MG63 (cell line): ENCODE data around the gene DOCK10. TPM values are rescaled to one million over a fixed set of nuclear protein-coding genes. Genes with fewer than 3 reads are reported as not detected.
"Not testable (repeated sequence)": the region's sequence is repeated elsewhere in the genome, so short reads cannot be mapped to it uniquely, and the experiment has no call there.

Experiments
- DNase-seq: peaks from one replicate; pipeline ENCODE4 v3.0.0-alpha.2; 2020
- H3K27me3 ChIP-seq: fragments of 250-450 bp; sonication (Bioruptor Pico); 2 replicates; pipeline ENCODE4 v1.5.1; 2020; ENCODE audit warnings: mild to moderate bottlenecking, moderate library complexity
- H3K36me3 ChIP-seq: fragments of 250-450 bp; sonication (Bioruptor Pico); 2 replicates; pipeline ENCODE4 v1.5.1; 2020; ENCODE audit warnings: mild to moderate bottlenecking, moderate library complexity
- H3K4me3 ChIP-seq: fragments of 250-450 bp; sonication (Bioruptor Pico); 2 replicates; pipeline ENCODE4 v1.5.1; 2020; ENCODE audit warnings: mild to moderate bottlenecking, moderate library complexity
- H3K9me3 ChIP-seq: fragments of 250-450 bp; sonication (Bioruptor Pico); 2 replicates; pipeline ENCODE4 v1.5.1; 2020; ENCODE audit warnings: mild to moderate bottlenecking, moderate library complexity
- total RNA-seq: library from RNA; depleted of rRNA; stranded (reverse); fragments of >200 nt; shearing (Covaris generic); gene quantifications from 2 replicates; pipeline ENCODE4 v1.2.3, GENCODE V29; 2014; ENCODE audit warnings: low replicate concordance

The DOCK10 gene
- total RNA-seq, 1 experiment from 2014 or later, result 10.1 TPM

- H3K27me3 ChIP-seq, result no peaks in the 10 kb centered on the region
- H3K9me3 ChIP-seq, result no peaks in the 10 kb centered on the region
- no peak overlapping the region for H3K4me3 ChIP-seq
- H3K36me3 ChIP-seq, result no peaks in the 10 kb centered on the region
- DNase-seq, result peak; percentile 46
These were observed 93.4 kb downstream of the DOCK10 start for GRCh38 chr2:224948859-224949258.

GRCh38 chr2:224948005-224948404, 94.3 kb downstream of the DOCK10 start:
- H3K27me3 ChIP-seq, result no peaks in the 10 kb centered on the region
- DNase-seq, result no peak
- H3K9me3 ChIP-seq, result no peaks in the 10 kb centered on the region
- no peak overlapping the region for H3K4me3 ChIP-seq
- H3K36me3 ChIP-seq, result no peaks in the 10 kb centered on the region

- no peak for DNase-seq
- H3K36me3 ChIP-seq, result no peaks in the 10 kb centered on the region
- no peak overlapping the region for H3K4me3 ChIP-seq
- no peaks in the 10 kb centered on the region for H3K27me3 ChIP-seq
- H3K9me3 ChIP-seq, result no peaks in the 10 kb centered on the region
These were observed 94.7 kb downstream of the DOCK10 start for GRCh38 chr2:224947566-224947965.

GRCh38 chr2:224946895-224947294, 95.4 kb downstream of the DOCK10 start:
- DNase-seq, result no peak
- H3K4me3 ChIP-seq, result no peak overlapping the region
- H3K9me3 ChIP-seq, result no peaks in the 10 kb centered on the region
- no peaks in the 10 kb centered on the region for H3K36me3 ChIP-seq
- no peaks in the 10 kb centered on the region for H3K27me3 ChIP-seq

- no peak for DNase-seq
- Histone ChIP-seq H3K9me3 (no peaks in the 10 kb centered on the region), H3K36me3 (no peaks in the 10 kb centered on the region), H3K4me3 (no peak overlapping the region), H3K27me3 (no peaks in the 10 kb centered on the region)
These were observed 97.3 kb downstream of the DOCK10 start for GRCh38 chr2:224944707-224945547.

- H3K9me3 ChIP-seq, H3K4me3 ChIP-seq, DNase-seq, H3K27me3 ChIP-seq, H3K36me3 ChIP-seq: not testable (repeated sequence)
These were observed 98.6 kb downstream of the DOCK10 start for GRCh38 chr2:224943601-224944041.

- DNase-seq, result no peak
- no peak overlapping the region for H3K4me3 ChIP-seq
- H3K36me3 ChIP-seq, result no peaks in the 10 kb centered on the region
- no peaks in the 10 kb centered on the region for H3K27me3 ChIP-seq
- H3K9me3 ChIP-seq, result no peaks in the 10 kb centered on the region
These were observed 100.3 kb downstream of the DOCK10 start for GRCh38 chr2:224941960-224942359.

GRCh38 chr2:224940618-224941017, 101.7 kb downstream of the DOCK10 start:
- no peak for DNase-seq
- Histone ChIP-seq H3K27me3 (no peaks in the 10 kb centered on the region), H3K36me3 (no peaks in the 10 kb centered on the region), H3K9me3 (no peaks in the 10 kb centered on the region), H3K4me3 (no peak overlapping the region)

GRCh38 chr2:224938651-224939182, 103.6 kb downstream of the DOCK10 start:
- Histone ChIP-seq H3K27me3 (no peaks in the 10 kb centered on the region), H3K4me3 (no peak overlapping the region), H3K9me3 (no peaks in the 10 kb centered on the region), H3K36me3 (no peaks in the 10 kb centered on the region)
- DNase-seq, result no peak

GRCh38 chr2:224937887-224938286, 104.4 kb downstream of the DOCK10 start:
- Histone ChIP-seq H3K9me3 (no peaks in the 10 kb centered on the region), H3K36me3 (no peaks in the 10 kb centered on the region), H3K4me3 (no peak overlapping the region), H3K27me3 (no peaks in the 10 kb centered on the region)
- no peak for DNase-seq

GRCh38 chr2:224934526-224935188, 107.6 kb downstream of the DOCK10 start:
- peaks cover 5% of the 10 kb centered on the region for H3K36me3 ChIP-seq
- no peaks in the 10 kb centered on the region for H3K9me3 ChIP-seq
- no peak for DNase-seq
- no peaks in the 10 kb centered on the region for H3K27me3 ChIP-seq
- H3K4me3 ChIP-seq, result no peak overlapping the region

GRCh38 chr2:224933431-224933830, 108.8 kb downstream of the DOCK10 start:
- Histone ChIP-seq H3K36me3 (peaks cover 6% of the 10 kb centered on the region), H3K27me3 (no peaks in the 10 kb centered on the region), H3K4me3 (no peak overlapping the region), H3K9me3 (no peaks in the 10 kb centered on the region)
- no peak for DNase-seq

- H3K36me3 ChIP-seq, result peaks cover 6% of the 10 kb centered on the region
These were observed 109.7 kb downstream of the DOCK10 start for GRCh38 chr2:224932522-224932921.

GRCh38 chr2:224931956-224932355, 110.3 kb downstream of the DOCK10 start:
- no peak overlapping the region for H3K4me3 ChIP-seq
- H3K36me3 ChIP-seq, result peaks cover 8% of the 10 kb centered on the region
- DNase-seq, result no peak
- H3K9me3 ChIP-seq, result no peaks in the 10 kb centered on the region
- H3K27me3 ChIP-seq, result no peaks in the 10 kb centered on the region

More at GRCh38 chr2:224932522-224932921, 109.7 kb downstream of the DOCK10 start:
- Histone ChIP-seq H3K4me3 (no peak overlapping the region), H3K27me3 (no peaks in the 10 kb centered on the region), H3K9me3 (no peaks in the 10 kb centered on the region)
- no peak for DNase-seq

- H3K9me3 ChIP-seq, result no peaks in the 10 kb centered on the region
- H3K4me3 ChIP-seq, result no peak overlapping the region
- no peaks in the 10 kb centered on the region for H3K27me3 ChIP-seq
- H3K36me3 ChIP-seq, result peaks cover 13% of the 10 kb centered on the region
- DNase-seq, result no peak
These were observed 111.3 kb downstream of the DOCK10 start for GRCh38 chr2:224930990-224931389.

GRCh38 chr2:224930124-224930523, 112.1 kb downstream of the DOCK10 start:
- no peak overlapping the region for H3K4me3 ChIP-seq
- DNase-seq, result no peak
- H3K9me3 ChIP-seq, result no peaks in the 10 kb centered on the region
- H3K36me3 ChIP-seq, result peaks cover 20% of the 10 kb centered on the region
- H3K27me3 ChIP-seq, result no peaks in the 10 kb centered on the region

GRCh38 chr2:224929512-224929911, 112.8 kb downstream of the DOCK10 start:
- H3K27me3 ChIP-seq, result no peaks in the 10 kb centered on the region
- H3K36me3 ChIP-seq, result peaks cover 20% of the 10 kb centered on the region
- DNase-seq, result no peak
- H3K4me3 ChIP-seq, result no peak overlapping the region
- no peaks in the 10 kb centered on the region for H3K9me3 ChIP-seq
